Measurements from ENCODE around the gene DCBLD2. TPM values are rescaled to one million over a fixed set of nuclear protein-coding genes. Genes with fewer than 3 reads are reported as not detected.

Gene DCBLD2
- total and polyA plus RNA-seq, 2 of the 4 experiments (the other 2 are of a cell fraction): 121 to 196 TPM

DNA sequence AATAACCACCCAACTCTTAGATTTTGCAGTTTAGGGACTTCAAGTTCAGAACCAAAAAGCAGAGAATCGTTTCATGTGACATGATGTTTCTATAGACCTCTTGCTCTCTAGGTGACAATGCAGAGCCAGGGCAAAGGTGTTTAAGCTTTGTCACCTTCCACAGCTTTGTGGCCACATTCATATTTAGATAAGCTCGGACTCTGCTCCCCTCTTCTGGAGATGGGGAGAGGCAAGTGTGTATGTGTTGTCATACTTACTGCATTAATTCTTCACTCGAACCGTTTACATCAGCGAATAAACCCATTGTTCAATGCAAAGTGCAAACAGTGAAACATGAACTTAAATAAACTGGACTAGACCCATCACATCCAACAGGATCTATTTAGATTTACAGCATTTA lies 105.2 kb downstream of the DCBLD2 start:
- H2AK9ac ChIP-seq (replicated peaks; ENCODE audit: low read depth, low read length, poor library complexity): no peak overlapping the region
- no peak overlapping the region for H3K23ac ChIP-seq (ENCODE audit: low read depth, low read length)
- H3K14ac ChIP-seq (replicated peaks; ENCODE audit: low read depth, low read length): no peak overlapping the region
- H3K27me3 ChIP-seq (ENCODE audit: control insufficient read depth, insufficient read depth, low read length): no peaks in the 10 kb centered on the region
- H2BK20ac ChIP-seq (ENCODE audit: low read depth, low read length): no peak overlapping the region
- TF ChIP-seq NFE2L2 (IDR thresholded peaks at IDR 0.05; ENCODE audit: low read depth, low read length): no peak
- H4K5ac ChIP-seq (ENCODE audit: low read depth, low read length): no peak overlapping the region
- no peak overlapping the region for H3K4me3 ChIP-seq (ENCODE audit: insufficient read depth, low read depth, low read length)
- no TSS peak for BruUV-seq (replicated peaks)
- intact Hi-C loops (cut with micrococcal nuclease) (loop anchor here (5.0 kb wide), 1 partner anchor 64 kb away; no protein-coding TSS in a partner anchor), dilution Hi-C loops (cut with HindIII; ENCODE audit: low sequenced_read_pairs, unreplicated experiment) (no loop called here), in situ Hi-C loops (cut with MboI; ENCODE audit: low sequenced_read_pairs) (no loop called here)
- H2BK5ac ChIP-seq (ENCODE audit: low read depth, low read length, poor library complexity, severe bottlenecking): no peak overlapping the region
- ATAC-seq (ENCODE audit: low read depth) (no peak), DNase-seq (no peak)
- H3K36me3 ChIP-seq (ENCODE audit: control insufficient read depth, insufficient read depth, low read length): peaks cover 21% of the 10 kb centered on the region
- no peak overlapping the region for H4K91ac ChIP-seq (ENCODE audit: insufficient read depth, low read depth, low read length)
- H2BK15ac ChIP-seq (ENCODE audit: low read depth, low read length): no peak overlapping the region
- H3K79me1 ChIP-seq (ENCODE audit: low read depth in 1 of 2, low read length in 2 of 2): peaks cover 4 to 6% of the 10 kb centered on the region in 2 experiments; a peak in 1 of 4 replicates
- ChIA-PET CTCF (interaction anchor here (0.7 kb wide), 1 partner anchor 969 kb away, joined by 4 read pairs; no protein-coding TSS in a partner anchor), POLR2A (ENCODE audit: unreplicated experiment) (no interaction called here)
- no peaks in the 10 kb centered on the region; the same call in 1 of the 2 replicates for H4K20me1 ChIP-seq (ENCODE audit: insufficient read depth, low read length)
- 0 out of 2 replicates have a peak, but pooled peaks cover 3% of the 10 kb centered on the region for H3K9me1 ChIP-seq (ENCODE audit: insufficient read depth, low read length)
- no peak overlapping the region for H2AK5ac ChIP-seq (ENCODE audit: low read depth, low read length)
- H3K4ac ChIP-seq (ENCODE audit: low read depth, low read length): no peak overlapping the region
- H2AFZ ChIP-seq (replicated peaks; ENCODE audit: low read length, poor library complexity): no peak overlapping the region
- H3K18ac ChIP-seq (ENCODE audit: low read depth, low read length): no peak overlapping the region
- no peak overlapping the region for H3K56ac ChIP-seq (ENCODE audit: extremely low read depth, insufficient read depth, low read length)
- H3K9me3 ChIP-seq (ENCODE audit: control insufficient read depth, insufficient read depth, low read length): no peaks in the 10 kb centered on the region
- H3K9ac ChIP-seq (ENCODE audit: low read depth, low read length): no peak overlapping the region
- H4K8ac ChIP-seq (ENCODE audit: low read depth in 2 of 2, low read length in 2 of 2): no peak overlapping the region
- no peak overlapping the region for H3K27ac ChIP-seq (ENCODE audit: insufficient read depth, low read length)
- peaks cover 4% of the 10 kb centered on the region; the same call in 1 of the 2 replicates for H3K4me1 ChIP-seq (ENCODE audit: control insufficient read depth, insufficient read depth, low read length)
- H2BK120ac ChIP-seq (ENCODE audit: low read depth, low read length): no peak overlapping the region
- no peak overlapping the region for H3K4me2 ChIP-seq (ENCODE audit: low read depth, low read length)
- WGBS, 2 experiments (ENCODE audit: extremely low coverage in 2 of 2, insufficient read length in 1 of 2): no CpG with 5 or more reads among the region's 5 CpGs
